ENCODE results near the gene SFMBT1. TPM values are rescaled to one million over a fixed set of nuclear protein-coding genes. Genes with fewer than 3 reads are reported as not detected.

The SFMBT1 gene
- total RNA-seq, 2 experiments from 2014 or later = 15.1 to 15.4 TPM

DNA sequence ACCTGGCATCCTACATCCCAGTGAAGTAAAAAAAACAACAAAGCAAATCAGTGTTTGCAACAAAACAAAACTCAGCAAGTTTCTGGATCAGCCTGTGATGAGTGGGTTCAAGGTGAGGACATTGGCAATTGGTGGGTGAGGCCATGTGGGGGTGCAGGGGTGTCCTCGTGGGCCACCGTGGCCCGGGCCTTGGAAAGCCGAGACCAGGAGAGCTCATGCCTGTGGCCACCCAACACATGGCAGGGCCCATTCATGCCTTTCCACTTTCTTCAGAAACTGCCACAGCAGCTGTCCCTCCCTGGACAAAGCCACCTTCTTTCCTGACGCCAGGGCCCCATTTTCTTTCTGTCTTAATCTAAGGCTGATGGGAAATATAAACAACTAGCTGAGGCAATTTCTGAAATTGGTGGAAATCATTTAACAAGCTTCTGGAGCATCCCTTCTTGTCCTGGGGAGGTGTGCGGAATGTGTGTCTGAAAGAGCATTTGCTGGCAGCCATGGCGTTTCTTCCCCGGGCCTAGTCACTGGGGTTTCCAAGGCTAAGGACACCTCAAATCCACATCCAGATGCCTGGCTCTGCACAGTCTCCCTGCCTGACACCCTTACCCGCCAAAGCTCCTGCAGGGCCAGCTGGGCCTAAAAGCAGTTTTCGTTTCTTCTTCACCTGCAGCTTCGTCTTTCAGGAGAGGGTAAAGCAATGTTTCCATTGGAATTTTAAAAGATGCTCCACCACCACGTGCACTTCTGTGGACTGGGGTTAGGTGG is 34.1 kb upstream of the SFMBT1 start:
- peaks cover 2% of the 10 kb centered on the region for H3K4me1 Mint-ChIP-seq (ENCODE audit: low read depth)
- H3K27ac Mint-ChIP-seq = no peak overlapping the region
- no peaks in the 10 kb centered on the region for H3K27me3 Mint-ChIP-seq (ENCODE audit: low read depth)
- H3K36me3 Mint-ChIP-seq (ENCODE audit: low read depth) = peaks cover 4% of the 10 kb centered on the region
- intact Hi-C loops (cut with micrococcal nuclease) = no loop called here
- no peak overlapping the region for H3K4me3 Mint-ChIP-seq
- CTCF ChIA-PET = interaction anchor here (1.2 kb wide), 1 partner anchor 229 kb away, joined by 3 read pairs; no protein-coding TSS in a partner anchor
- no peak for DNase-seq
- H3K9me3 Mint-ChIP-seq = no peaks in the 10 kb centered on the region

DNA sequence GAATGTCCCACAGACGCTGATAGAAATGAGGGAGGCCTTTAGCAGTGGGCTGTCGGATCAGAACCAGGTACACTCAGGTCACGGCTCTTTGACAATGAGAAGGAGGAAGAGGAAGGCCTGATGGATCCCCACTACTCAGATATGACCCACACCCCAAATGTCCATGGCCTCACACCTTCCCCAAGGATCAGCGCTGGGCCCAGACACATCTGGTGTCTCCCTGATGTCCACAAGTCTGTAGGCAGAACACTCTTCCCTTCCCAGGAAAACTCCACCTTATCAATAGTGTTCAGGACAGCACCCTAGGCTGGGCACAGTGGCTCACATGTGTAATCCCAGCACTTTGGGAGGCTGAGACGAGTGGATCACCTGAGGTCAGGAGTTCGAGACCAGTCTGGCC is 33.3 kb upstream of the SFMBT1 start:
- intact Hi-C loops (cut with micrococcal nuclease) = no loop called here
- CTCF ChIA-PET = interaction anchor here (1.2 kb wide), 2 partner anchors 228 to 233 kb away, joined by 3 to 4 read pairs; no protein-coding TSS in a partner anchor

DNA sequence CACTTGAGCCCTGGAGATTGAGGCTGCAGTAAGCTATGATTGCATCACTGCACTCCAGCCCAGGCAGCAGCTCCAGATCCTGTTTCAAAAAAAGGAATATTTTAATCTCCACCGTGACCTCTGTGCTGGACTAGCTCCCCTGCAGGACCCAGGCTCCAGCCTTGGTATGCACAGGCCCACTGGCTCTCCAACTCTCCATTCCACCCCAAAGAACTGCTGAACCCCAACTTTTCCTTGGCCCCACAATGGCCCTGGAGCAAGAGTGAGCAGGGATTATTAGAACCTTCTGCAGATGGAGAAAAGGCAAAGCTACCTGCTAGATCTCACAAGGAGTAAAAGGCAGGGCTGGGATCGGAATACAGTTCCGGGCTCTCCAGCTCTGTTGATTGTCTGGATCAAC is 32.8 kb upstream of the SFMBT1 start:
- H3K27ac Mint-ChIP-seq = no peak overlapping the region
- no peak for DNase-seq
- H3K36me3 Mint-ChIP-seq (ENCODE audit: low read depth) = no peaks in the 10 kb centered on the region
- H3K4me3 Mint-ChIP-seq = no peak overlapping the region
- CTCF ChIA-PET = interaction anchor here (1.0 to 1.2 kb wide), 2 partner anchors 141 to 233 kb away, joined by 4 read pairs; no protein-coding TSS in a partner anchor
- H3K9me3 Mint-ChIP-seq = no peaks in the 10 kb centered on the region
- H3K27me3 Mint-ChIP-seq (ENCODE audit: low read depth) = no peaks in the 10 kb centered on the region
- no peaks in the 10 kb centered on the region for H3K4me1 Mint-ChIP-seq (ENCODE audit: low read depth)
- intact Hi-C loops (cut with micrococcal nuclease) = no loop called here

More for the DNA sequence above, 33.3 kb upstream of the SFMBT1 start:
- H3K9me3 Mint-ChIP-seq = no peaks in the 10 kb centered on the region
- no peaks in the 10 kb centered on the region for H3K27me3 Mint-ChIP-seq (ENCODE audit: low read depth)
- no peaks in the 10 kb centered on the region for H3K36me3 Mint-ChIP-seq (ENCODE audit: low read depth)
- H3K4me1 Mint-ChIP-seq (ENCODE audit: low read depth) = no peaks in the 10 kb centered on the region
- no peak for DNase-seq
- H3K4me3 Mint-ChIP-seq = no peak overlapping the region
- no peak overlapping the region for H3K27ac Mint-ChIP-seq

DNA sequence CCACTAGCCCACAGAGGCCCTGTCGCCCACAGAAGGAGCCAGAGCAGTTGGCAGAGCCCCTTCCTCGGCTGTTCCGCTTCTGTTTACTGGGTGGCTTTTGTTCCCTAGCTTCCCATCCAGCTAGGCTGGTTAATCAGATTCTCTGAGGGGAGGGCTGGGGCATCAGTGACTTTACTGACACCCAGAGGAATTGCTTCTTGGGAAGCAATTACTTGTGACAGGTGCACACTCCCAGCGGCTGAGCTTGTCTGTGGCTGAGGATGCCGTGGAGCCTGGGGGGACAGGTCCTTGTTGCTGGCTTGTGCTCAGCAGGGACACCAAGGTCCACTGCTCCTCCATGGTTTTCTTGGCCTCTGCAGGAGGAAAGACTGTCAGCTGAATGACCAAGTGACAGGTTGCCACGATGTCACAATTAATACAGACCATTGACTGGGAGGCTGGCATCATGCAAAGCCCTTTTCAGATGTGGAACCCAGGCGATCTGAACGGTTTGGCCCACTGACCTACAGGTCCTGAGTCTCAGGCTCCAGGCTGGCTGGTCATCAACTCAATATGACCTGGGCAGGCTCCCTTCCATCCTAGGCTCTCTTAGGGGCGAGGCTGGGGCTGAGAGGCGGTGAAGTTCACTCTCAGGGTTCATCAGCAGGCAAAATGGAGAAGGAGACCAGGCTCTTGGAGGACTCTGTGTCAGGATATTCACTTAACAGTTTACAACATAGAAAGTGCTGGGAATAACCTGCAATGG is 31.8 kb upstream of the SFMBT1 start:
- Mint-ChIP-seq H3K36me3 (ENCODE audit: low read depth) (no peaks in the 10 kb centered on the region), H3K9me3 (no peaks in the 10 kb centered on the region), H3K27ac (no peak overlapping the region), H3K4me3 (no peak overlapping the region), H3K27me3 (ENCODE audit: low read depth) (no peaks in the 10 kb centered on the region), H3K4me1 (ENCODE audit: low read depth) (peaks cover 7% of the 10 kb centered on the region)
- no peak for DNase-seq
- intact Hi-C loops (cut with micrococcal nuclease) = no loop called here
- CTCF ChIA-PET = interaction anchor here (1.0 kb wide), 1 partner anchor 142 kb away, joined by 4 read pairs; no protein-coding TSS in a partner anchor

DNA sequence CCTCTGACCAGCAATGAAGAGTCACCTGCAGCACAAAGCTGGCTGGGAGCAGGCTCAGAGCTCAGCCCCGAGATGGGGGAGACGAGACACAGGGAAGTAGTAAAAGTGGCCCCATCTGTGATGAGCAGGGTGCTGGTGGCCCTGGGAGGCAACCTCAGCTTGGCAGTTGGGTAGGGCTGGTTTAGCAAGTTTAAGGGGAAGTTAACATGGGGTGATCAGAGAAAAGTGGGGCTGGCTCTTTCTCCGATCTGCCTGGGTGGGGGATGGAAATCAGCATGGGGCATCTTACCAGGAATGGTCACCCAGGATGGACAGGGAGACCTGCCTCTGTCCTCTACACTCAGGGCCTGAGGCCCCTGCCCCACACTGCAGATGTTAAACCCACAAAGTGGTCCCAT is 29.9 kb upstream of the SFMBT1 start:
- Mint-ChIP-seq H3K36me3 (ENCODE audit: low read depth) (no peaks in the 10 kb centered on the region), H3K9me3 (no peaks in the 10 kb centered on the region), H3K27ac (no peak overlapping the region), H3K27me3 (ENCODE audit: low read depth) (no peaks in the 10 kb centered on the region), H3K4me1 (ENCODE audit: low read depth) (peaks cover 17% of the 10 kb centered on the region), H3K4me3 (no peak overlapping the region)
- DNase-seq = no peak
- CTCF ChIA-PET = interaction anchor here (0.7 to 1.0 kb wide), 2 partner anchors 27 to 226 kb away, joined by 3 read pairs; no protein-coding TSS in a partner anchor
- intact Hi-C loops (cut with micrococcal nuclease) = no loop called here

DNA sequence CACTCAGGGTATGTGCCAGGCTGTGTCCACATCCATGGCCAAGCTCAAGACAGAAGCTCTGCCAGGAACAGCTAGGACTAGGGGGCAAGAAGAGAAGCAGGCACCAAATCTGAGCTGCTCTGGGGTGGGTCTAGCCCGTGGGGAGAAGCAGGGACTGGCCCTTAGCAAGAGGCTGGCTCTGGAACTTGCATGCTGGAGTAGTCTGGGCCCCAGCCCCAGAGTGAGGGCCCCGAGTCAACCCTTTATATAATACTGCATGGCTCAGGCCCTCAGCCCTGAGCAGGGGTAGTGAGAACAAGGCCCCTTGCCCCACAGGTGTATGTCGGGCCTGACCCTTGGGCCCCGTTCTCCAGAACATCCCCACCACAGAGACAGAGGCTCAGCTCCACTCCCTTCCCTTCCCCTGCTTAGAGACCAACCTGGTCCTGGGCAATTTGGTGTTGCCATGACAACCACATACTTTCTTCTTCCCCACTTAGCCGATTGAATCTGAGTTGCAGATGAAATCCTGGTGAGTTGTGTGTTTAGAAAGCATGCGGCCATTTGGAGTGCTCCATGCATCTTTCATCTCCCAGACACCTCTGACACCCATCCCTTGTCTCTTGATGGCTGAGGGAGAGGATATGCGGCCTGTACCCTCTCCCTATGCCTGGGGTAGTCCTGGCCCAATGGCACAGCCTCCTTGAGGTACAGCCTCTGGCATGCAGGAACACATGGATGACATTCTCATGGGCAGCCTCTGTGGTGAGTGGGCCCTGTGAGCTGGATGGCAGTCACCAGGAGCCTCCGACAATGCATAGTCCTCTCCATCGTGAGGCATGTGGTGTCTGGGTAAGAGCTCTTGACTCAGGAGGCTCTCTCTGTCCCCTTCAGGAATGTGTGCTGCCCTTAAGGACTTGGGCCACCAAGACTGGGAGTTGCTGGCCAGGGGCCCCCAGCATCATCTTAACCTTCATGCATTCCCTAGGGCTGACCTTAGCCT is 29.2 kb upstream of the SFMBT1 start:
- CTCF ChIA-PET = interaction anchor here (0.5 to 1.5 kb wide), 3 partner anchors 26 to 142 kb away, joined by 3 to 5 read pairs (median 4); no protein-coding TSS in a partner anchor
- Mint-ChIP-seq H3K27me3 (ENCODE audit: low read depth) (no peaks in the 10 kb centered on the region), H3K36me3 (ENCODE audit: low read depth) (no peaks in the 10 kb centered on the region), H3K4me1 (ENCODE audit: low read depth) (peaks cover 17% of the 10 kb centered on the region), H3K4me3 (no peak overlapping the region), H3K9me3 (no peaks in the 10 kb centered on the region), H3K27ac (no peak overlapping the region)
- intact Hi-C loops (cut with micrococcal nuclease) = no loop called here
- DNase-seq = no peak

DNA sequence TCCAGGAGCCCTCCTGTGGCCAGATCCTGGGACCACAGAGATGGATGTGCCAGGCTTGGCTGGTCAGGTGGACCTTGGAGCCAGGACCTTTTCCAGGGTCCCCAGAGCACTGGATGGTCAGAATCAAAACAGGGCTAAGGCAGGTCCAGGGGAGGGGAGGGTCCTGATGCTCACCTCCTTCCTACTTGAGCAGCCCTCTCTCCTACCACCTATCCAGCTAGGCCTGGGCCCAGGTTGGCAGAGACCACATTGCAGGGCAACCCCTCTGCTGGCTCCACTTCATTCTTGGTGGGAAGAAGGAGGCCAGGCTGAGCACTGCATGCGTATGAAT is 28.5 kb upstream of the SFMBT1 start:
- H3K4me3 Mint-ChIP-seq = no peak overlapping the region
- no peaks in the 10 kb centered on the region for H3K27me3 Mint-ChIP-seq (ENCODE audit: low read depth)
- CTCF ChIA-PET = interaction anchor here (1.5 kb wide), 2 partner anchors 36 to 141 kb away, joined by 5 to 11 read pairs; no protein-coding TSS in a partner anchor
- intact Hi-C loops (cut with micrococcal nuclease) = no loop called here
- H3K9me3 Mint-ChIP-seq = no peaks in the 10 kb centered on the region
- H3K36me3 Mint-ChIP-seq (ENCODE audit: low read depth) = no peaks in the 10 kb centered on the region
- no peak overlapping the region for H3K27ac Mint-ChIP-seq
- no peak for DNase-seq
- peaks cover 17% of the 10 kb centered on the region for H3K4me1 Mint-ChIP-seq (ENCODE audit: low read depth)

DNA sequence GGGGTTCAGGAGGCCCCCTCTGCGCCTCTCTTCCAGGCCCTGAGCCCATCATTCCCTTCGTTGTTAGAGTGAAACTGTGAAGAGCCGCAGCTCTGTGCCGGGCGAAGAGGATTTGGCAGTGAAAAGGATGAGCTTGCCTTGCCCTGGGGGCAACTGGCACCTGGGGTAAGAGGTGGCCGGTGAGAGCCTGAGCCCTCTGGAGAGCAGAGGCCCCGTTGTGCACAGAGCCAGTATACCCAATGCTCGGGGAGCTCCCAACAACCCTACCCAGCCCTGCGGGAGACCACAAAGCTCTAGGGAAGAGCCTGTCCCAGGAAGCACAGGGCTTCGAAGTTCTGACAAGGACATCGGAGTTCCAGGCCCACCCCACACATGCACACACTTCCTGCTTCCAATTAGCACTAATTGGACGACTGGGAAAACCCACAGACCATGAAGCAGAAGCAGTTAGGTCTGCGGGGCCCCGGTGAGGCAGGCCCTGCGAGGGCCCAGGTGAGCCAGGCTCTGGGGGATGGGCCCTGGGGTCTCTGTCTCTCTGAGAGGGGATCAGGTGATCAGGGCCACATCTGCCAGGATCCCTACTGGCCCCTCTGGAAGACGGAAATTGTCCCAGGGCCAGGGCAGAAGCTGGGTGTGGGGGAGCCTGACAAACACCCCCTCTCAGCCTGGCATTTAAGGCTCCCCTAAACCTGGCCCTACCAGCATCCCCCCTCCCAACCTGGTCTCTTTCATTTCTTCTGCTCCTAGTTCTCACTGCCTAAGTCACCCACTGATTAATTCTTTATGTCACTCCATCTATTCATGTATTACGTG is 27.9 kb upstream of the SFMBT1 start:
- DNase-seq = no peak
- Mint-ChIP-seq H3K36me3 (ENCODE audit: low read depth) (no peaks in the 10 kb centered on the region), H3K4me1 (ENCODE audit: low read depth) (peaks cover 17% of the 10 kb centered on the region), H3K9me3 (no peaks in the 10 kb centered on the region), H3K27me3 (ENCODE audit: low read depth) (no peaks in the 10 kb centered on the region), H3K27ac (peak overlapping the region; percentile 84), H3K4me3 (peak overlapping the region; percentile 81)
- intact Hi-C loops (cut with micrococcal nuclease) = no loop called here
- CTCF ChIA-PET = interaction anchor here (0.7 to 1.5 kb wide), 7 partner anchors 27 to 223 kb away, joined by 3 to 11 read pairs (median 4); no protein-coding TSS in a partner anchor

DNA sequence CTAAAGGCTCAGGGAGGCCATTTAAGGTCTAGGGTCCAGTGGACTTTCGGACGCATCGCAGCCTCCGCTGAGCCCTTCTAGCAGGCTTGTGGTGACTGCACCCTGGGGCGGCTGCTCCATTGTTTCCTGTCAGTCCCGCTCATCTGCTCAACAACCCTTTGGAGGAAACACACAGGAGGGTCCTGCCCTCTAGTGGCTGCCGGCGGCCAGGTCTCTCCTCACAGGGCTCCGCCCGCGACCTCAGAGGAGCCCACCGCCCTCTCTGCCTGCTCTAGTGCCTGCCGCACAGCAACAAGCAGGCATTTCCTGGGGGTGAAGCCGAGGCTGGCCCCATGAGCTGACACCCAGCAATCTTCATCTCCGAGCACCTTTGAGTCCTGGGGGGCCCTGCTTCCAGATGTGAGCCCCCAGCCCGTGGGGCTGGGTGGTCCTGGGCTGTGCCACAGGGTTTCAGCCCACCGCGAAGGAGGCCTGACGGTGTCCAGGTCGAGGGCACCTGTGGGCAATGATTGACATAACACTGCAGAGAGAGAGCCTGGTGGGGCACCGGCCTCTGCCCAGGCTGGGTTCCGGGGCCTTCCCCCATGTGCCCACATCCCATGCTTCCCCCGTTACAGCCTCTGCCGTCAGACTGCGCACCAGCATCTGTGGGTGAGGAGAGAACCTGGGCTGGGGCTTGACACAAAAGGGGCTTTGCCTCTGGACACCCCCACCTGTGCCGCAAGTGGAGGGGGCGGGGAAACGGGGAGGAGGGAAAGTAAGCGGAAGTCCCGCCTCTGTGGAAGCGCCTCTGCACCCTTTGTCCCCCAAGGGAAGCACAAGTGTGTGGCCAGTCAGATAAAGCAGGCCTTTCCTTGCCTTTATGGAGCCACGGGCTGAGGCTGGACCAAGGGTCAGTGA is 27.0 kb upstream of the SFMBT1 start:
- intact Hi-C loops (cut with micrococcal nuclease) = loop anchor here (1.0 kb wide), 8 partner anchors 27 to 645 kb away; partner anchors contain the start of genes NEK4 and SFMBT1
- CTCF ChIA-PET = interaction anchor here (0.5 to 1.9 kb wide), 12 partner anchors 26 to 247 kb away, joined by 3 to 11 read pairs (median 4); no protein-coding TSS in a partner anchor

DNA sequence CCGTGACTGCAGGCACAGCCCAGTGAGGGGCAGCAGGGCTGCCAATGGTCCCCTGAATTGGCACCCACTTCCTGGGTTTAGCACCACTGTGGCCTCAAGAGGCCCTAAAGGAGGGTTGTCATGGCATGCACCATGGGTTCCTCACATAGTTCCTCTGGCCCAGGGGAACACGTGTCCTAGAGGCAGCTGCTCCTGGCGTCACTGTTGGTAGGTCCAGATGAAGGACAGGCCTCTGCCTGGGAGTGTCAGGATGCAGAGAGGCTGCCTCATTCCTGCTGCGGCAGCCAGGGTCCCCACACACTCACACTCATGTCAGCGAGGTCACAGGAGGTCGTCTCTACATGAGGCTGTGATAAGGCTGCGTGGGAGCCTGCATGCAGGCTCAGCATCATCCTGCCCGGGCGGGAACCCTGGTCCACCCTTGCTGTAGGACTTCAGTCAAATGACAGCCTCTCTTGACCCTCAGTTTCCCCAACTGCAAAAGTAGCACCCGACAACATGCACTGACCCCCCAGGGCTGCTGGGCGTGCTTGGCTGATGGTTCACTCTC is 26.1 kb upstream of the SFMBT1 start:
- H3K36me3 Mint-ChIP-seq (ENCODE audit: low read depth) = no peaks in the 10 kb centered on the region
- intact Hi-C loops (cut with micrococcal nuclease) = loop anchor here (1.0 kb wide), 8 partner anchors 26 to 644 kb away; partner anchors contain the start of genes NEK4 and SFMBT1
- CTCF ChIA-PET = interaction anchor here (0.7 to 1.9 kb wide), 13 partner anchors 69 to 330 kb away, joined by 3 to 6 read pairs (median 4); no protein-coding TSS in a partner anchor
- H3K4me1 Mint-ChIP-seq (ENCODE audit: low read depth) = peaks cover 17% of the 10 kb centered on the region
- peak overlapping the region; percentile 84 for H3K27ac Mint-ChIP-seq
- DNase-seq = no peak
- H3K27me3 Mint-ChIP-seq (ENCODE audit: low read depth) = no peaks in the 10 kb centered on the region
- peak overlapping the region; percentile 81 for H3K4me3 Mint-ChIP-seq
- H3K9me3 Mint-ChIP-seq = no peaks in the 10 kb centered on the region

More for the DNA sequence above, 27.0 kb upstream of the SFMBT1 start:
- Mint-ChIP-seq H3K4me3 (peak overlapping the region; percentile 81), H3K36me3 (ENCODE audit: low read depth) (no peaks in the 10 kb centered on the region), H3K27ac (peak overlapping the region; percentile 84), H3K9me3 (no peaks in the 10 kb centered on the region), H3K4me1 (ENCODE audit: low read depth) (peaks cover 17% of the 10 kb centered on the region), H3K27me3 (ENCODE audit: low read depth) (no peaks in the 10 kb centered on the region)
- peak; percentile 95 for DNase-seq

Measured in activated naive CD4-positive, alpha-beta T cell treated with anti-CD3 and anti-CD28 coated beads for 36 hours (primary cell).